B cell (primary cell): ENCODE data around the gene CD53. TPM values are rescaled to one million over a fixed set of nuclear protein-coding genes. Genes with fewer than 3 reads are reported as not detected.

Source experiments
- polyA plus RNA-seq: library from polyadenylated mRNA; depleted of rRNA; stranded (reverse); fragments of >200 nt; gene quantifications from 2 replicates; pipeline ENCODE4 v1.2.3, GENCODE V29; 2012
- total RNA-seq, 2 donors: library from RNA; stranded (reverse); fragments of 120-200 nt in 1 of 2; gene quantifications; 1 replicate in 1 of 2; 2 replicates in 1 of 2; pipeline versions ENCODE4 v1.2.3 to v1.2.4, GENCODE V29; 2013 to 2022

Gene CD53
- total and polyA plus RNA-seq, 2 donors (not counting 1 experiment from before 2014, with no cell fraction given), result 490 to 1,010 TPM

Other genes with a start within 250 kb of the CD53 start
- 60.0 and 62.5 TPM in 2 replicates for gene KCNA3, start 198.2 kb upstream of the CD53 start, total RNA-seq
- 17.5 and 18.4 TPM in 2 replicates for gene KCNA3, start 198.2 kb upstream of the CD53 start, polyA plus RNA-seq
- gene LRIF1, start 90.8 kb downstream of the CD53 start, total RNA-seq, result 22.6 and 26.5 TPM in 2 replicates
- gene LRIF1, start 90.8 kb downstream of the CD53 start, polyA plus RNA-seq, result 5.3 and 5.7 TPM in 2 replicates